Smooth muscle cell of the brain vasculature (primary cell): Measurements from ENCODE around the gene KRTAP13-3.

Experiments used
- DNase-seq: peaks from one replicate; pipeline ENCODE4 v3.0.0-alpha.2; 2012; ENCODE audit warnings: low read depth, low spot score

KRTAP13-3 gene, protein sequence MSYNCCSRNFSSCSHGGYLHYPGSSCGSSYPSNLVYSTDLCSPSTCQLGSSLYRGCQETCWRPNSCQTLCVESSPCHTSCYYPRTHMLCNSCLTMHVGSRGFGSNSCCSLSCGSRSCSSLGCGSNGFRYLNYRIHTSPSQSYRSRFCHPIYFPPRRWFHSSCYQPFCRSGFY

DNA sequence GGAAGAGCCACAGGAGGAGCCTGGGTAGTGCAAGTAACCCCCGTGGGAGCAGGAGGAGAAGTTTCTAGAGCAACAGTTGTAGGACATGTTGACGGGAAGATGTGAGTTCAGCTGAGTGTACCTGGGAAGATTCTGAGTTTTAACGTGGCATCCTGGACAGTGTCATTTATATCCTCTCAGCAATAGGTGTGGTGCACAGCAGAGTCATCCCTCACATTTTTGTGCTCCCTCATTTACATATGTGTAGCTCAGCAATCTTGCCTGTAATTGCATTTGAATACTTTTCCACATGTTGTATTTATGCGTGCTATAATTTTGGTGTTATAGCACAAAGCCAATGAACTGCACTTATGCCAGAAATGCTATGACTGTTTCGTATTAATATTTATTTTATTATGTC, at the start of gene KRTAP13-3:
Gene KRTAP13-3 (minus strand): TSS at position 101 of the 400 bp plus-strand sequence. CDS start 14 bp downstream, at position 87.
- DNase-seq = no peak

DNA sequence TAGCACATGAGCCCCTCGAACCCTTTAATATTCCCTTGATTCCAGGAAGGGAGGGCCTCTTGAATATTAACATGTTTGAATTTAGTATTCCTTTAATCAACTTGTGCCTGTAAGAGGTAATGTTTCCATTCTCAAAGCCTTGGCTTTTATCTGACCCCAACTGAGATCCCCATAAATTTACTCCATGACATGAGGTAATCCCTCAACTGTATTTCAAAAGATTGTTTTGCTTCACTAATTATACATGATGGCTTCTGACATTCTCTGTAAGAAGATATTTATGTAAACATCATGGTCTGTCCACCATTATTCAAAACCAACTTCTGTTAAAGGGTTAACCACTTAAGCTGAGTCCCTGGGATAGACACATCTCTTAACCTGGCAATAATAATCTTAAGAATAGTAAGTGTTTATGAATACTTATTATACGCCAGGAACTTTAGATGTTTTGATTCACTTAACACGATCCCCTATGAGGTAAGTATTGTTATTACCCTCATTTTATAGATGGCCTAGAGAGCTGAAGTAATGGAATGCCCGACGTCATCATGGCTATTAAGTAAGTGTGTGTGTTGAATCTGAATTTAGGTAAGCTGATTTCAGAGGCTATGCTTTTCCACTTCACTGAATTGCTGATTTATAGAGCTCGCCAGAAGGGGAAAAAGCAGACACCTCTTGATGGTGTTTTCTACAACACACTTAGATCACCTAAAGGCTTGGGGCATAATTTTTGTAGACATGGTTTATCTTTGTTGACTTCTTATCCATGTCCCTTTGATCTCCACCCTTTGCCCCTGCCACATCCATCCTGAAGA, 43.4 kb upstream of the KRTAP13-3 start:
- no peak for DNase-seq

DNA sequence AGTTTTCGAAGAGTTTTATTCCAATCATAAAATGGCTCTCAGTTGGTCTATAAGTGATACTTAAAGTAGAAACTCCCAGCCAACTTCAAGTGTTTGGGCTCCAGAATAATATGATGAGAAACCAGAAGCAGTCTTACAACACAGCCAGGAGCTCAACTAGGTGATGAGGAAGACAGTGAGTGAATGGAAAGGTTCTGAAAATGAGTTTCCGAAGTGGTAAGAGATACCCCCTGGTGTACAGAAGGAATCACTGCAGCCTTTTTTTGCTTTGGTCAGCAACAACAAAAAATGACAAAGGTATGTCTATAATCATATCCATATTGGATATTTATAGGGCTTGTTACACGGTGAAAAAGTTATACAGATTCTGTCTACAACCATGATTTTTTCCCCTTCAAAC, 38.0 kb upstream of the KRTAP13-3 start:
- no peak for DNase-seq

DNA sequence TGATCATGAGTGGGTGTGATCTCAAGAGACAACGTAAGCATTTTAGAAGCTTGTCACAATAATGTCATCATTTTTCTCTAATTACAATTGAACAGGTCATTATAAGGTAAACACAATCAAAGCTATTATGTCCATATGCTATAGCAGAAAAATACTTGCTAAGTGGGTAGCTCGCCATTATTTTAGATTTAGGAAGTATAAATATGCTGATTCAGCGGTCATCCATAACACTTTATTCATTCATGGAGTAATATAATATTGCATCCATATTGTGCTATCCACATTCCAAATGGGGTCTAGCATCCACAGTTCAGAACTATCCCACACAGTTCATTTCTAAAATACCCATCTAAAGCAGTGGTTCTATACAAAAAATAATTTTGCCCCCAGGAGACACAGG, 22.8 kb upstream of the KRTAP13-3 start:
- no peak for DNase-seq

DNA sequence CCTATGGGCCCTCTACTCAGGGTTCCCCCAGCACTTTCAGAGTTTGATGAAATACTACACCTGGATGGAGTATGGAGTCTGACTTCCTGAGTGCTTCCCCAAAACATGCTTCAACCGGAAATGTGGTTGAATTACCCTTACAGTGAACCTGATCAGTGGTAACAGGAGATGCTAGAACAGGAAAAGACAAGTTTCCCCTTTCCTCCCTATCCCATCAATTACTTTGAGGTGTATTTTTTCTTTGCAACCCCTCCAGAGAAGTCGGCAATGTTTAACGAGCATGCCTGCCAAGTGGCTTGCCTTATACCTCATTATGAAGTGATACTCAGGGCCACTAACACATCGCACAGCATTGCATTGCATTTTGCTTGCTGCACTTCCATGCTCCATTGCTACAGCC, 21.3 kb upstream of the KRTAP13-3 start:
- DNase-seq = no peak

DNA sequence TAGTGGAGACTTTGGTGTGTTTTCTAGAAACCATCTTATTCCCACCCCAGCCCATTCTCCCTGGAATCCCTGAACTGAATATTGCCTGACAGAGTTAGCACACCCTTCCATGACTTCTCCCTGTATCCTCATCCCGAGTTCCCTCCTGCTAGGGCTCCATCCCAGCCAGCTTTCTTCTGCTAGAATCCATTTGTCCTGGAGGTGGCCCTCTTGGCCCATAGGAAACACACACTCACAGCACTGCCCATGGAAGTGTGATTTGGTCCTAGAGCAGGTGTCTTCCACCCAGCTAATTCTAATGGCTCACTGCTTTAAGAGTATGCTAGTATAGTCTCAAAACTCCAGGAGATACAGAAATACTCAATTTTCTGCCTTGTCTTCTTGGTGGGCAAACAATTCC, 18.5 kb upstream of the KRTAP13-3 start:
- DNase-seq = no peak

DNA sequence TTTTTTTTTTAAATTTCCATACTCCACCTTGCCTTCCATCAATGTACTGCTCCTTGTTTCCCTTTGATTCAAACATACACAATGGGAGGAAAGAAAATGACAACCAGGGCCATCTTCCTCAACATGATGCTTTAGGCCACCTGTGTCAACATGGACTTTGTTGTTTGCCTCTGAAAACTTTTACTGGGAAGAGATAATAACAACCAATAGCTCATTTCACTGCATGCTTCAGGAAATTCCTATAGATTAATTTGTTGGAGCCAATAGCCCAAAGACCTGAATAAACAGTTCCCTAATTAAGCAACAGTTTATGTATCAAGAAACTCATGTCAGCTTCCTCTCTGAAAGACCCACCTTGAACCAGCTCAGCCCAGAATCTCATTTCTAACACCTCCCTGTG, 17.5 kb upstream of the KRTAP13-3 start:
- DNase-seq = no peak

DNA sequence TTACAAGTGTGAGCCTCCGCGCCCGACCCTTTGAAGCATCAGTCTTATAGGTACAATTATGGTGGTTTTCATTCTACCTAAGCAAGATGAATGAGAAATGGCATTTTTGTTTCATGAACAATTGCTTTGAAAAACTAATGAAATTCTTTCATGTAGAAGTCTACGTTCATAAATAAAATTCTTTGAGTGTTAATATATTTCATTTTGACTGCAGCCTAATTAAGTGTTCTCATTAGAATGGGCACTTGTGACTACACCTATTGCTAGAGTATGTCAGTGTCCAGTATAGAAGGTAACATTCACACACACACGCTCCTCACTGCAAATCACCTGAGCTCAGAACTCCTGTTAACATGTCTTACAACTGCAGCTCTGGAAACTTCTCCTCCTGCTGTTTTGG, 14.2 kb upstream of the KRTAP13-3 start, which contains the start of gene KRTAP15-1:
Gene KRTAP15-1 (plus strand): TSS at position 301 of the 400 bp plus-strand sequence. CDS start 53 bp downstream, at position 354.
- DNase-seq = no peak

DNA sequence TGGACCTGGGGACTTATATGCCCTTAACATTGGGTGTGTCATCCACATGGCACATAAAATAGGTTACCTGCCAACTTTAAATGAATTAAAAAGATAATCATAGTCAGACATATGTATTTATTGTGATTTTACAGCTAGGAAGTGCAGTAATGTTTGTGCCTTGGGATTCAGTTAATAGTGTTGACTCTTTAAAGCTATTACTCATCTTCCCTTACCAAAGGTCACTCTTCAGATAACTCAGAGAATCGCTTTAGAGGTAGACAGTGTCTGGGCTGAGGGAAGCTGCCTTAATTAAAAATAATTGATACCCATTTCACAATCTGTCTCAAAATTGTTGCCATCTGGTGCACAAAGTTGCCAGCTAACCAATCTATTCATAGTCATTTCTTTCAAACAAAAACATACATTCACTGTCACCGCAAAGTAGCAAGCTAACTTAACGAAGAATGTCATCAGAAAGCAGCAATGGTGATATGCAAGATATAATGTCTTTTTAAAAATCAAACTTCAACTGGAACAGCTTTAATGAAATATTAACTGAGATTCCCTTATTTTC, 11.4 kb upstream of the KRTAP13-3 start:
- DNase-seq = no peak

DNA sequence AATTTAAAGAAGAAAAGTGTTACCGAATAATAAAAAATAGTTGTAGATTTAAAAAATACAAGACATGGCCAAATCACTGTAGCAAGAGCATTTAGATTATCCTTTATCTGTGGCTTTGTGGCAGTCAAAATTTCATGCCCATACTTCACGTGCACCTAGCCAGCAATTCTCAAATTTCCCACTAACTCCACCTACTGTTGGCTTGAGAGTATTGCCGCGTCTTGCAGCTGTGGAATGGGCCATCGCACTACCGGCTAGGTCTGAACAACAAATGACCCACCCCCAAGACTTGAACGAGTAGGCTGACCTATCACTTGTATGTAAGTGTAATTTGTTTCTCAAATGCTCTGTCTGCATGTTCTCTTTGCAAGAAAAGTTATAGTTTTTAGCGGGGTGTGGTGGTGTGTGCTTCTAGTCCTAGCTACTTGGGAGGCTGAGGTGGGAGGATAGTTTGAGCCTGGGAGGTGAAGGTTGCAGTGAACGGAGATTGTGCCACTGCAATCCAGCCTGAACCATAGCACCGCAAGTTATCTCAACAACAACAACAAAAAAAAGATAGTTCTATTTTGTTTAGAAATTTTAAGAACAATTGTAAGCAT, 8.4 kb upstream of the KRTAP13-3 start:
- DNase-seq = no peak

DNA sequence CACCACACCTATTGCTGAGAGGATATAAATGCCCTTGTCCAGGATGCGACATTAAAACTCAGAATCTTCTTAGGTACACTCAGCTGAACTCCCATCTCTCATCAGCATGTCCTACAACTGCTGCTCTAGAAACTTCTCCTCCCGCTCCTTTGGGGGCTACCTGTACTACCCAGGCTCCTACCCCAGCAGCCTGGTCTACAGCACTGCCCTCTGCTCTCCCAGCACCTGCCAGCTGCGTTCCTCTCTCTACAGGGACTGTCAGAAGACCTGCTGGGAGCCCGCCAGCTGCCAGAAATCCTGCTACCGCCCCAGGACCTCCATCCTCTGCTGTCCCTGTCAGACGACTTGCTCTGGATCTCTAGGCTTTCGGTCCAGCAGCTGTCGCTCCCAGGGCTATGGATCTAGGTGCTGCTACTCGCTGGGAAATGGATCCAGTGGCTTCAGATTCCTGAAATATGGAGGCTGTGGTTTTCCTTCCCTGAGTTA, 4.5 kb upstream of the KRTAP13-3 start, which contains the start of gene KRTAP13-4:
Gene KRTAP13-4 (plus strand): TSS at position 51 of the 486 bp plus-strand sequence. CDS start 56 bp downstream, at position 107.
- no peak for DNase-seq

DNA sequence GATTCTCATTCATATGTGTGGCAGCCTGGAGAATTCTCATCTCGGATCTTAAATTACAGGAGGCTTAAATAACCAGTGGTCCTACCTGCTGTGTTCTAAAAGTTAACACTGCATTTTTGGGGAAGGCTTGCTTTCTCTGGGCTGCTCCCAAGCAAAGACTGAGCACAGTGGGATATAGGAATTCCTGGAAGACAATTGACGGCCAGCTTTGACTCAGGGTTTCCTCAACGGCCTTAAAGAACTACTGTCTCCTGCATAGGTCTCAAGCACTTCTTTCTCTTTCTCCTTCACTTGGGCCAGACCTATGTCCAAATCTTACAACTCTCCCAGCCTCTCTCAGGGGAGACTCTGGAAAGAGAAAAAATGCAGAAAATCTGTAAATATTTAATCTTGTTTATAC, 1.0 kb upstream of the KRTAP13-3 start:
- DNase-seq = no peak

DNA sequence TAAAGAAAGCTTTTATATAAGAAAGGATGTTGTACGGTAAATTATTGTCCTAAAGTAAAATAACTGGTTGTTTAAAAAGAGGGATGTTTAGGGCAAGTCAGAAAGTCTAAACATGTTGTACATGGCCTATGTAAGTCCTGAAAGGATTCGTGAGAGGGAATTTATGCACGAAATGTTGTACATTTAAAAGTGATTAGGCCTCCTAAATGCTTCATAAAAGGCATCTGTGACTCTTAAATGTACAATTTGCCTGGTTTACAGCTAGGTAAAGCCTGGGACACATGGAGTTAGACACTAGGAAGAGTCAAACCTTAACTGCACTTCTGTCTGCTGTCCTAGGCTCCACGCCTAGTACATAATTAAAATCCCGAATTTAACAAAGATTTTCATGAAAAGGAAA, 9.7 kb downstream of the KRTAP13-3 start:
- no peak for DNase-seq

DNA sequence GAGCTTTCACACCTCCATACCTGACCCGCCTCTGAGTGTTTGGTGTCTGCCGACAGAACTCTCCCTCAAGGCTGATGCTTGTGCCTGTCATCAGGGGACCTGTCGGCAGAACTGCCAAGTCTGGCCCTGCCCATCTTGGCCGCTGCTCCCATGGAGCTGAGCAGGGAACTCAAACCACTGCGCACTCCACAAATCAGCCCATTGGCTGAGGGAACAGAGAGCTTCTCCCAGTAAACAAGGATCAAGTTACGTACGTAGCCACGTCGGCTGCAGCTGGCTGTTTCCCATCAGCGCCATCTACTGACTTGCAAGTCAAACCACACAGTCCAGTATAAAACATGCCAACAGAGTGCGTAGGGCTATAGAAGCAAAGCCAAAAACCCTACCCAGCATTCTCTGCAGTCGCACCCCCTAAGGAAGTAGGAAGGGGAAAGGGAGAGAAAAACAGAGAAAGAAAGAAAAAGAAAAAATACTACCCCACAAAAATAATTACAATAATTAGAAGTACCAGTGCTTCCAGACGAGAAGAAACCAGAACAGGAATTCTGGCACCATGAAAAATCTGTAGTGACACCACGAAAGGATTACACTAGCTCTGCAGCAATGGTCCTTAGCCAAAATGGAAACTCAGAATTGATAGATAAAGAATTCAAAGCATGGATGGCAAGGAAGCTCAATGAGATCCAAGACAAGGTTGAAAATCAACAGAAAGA, 16.8 kb downstream of the KRTAP13-3 start:
- DNase-seq = no peak

DNA sequence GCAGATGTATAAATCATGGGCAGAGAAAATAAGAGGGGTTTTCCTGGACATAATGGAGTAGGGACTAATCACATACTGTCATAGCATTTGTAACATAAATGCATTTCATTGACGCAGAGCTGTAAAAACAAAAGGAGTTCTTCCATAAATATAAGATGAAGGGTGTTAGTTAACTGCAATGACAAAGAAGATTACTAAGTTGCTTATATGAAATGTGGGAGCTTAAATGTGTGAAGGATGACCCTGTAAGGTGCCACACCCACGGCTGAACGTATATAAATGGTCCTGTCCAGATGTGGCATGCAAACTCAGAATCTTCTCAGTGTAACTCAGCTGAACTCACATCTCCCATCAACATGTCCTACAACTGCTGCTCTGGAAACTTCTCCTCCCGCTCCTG, 30.0 kb downstream of the KRTAP13-3 start, which contains the start of gene KRTAP13-1:
Gene KRTAP13-1 (plus strand): TSS at position 301 of the 400 bp plus-strand sequence. CDS start 56 bp downstream, at position 357.
- no peak for DNase-seq

DNA sequence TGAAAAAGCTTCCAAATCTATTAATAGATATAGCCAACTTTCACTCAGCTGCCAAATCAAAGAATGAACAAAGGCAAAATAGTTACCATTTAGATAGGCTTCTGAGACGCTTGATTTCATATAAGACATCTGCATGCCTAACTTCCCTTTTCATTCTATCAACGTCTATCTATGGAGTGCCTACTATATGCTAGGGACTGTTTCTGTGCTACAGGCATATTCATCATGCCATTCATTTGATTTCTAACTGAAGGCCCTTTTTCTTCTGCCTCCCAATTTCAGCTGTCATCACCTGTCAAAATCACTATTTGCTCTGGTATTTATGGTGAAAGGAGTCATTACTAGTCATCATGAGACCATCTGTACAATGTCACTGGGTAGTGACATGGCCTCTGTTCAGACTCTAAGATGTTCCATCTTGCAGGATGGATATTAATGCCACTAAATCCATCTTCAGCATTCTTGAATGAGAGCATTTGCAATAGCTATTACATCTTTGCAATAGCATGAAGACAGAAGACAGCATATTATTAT, 34.2 kb downstream of the KRTAP13-3 start:
- DNase-seq = no peak

DNA sequence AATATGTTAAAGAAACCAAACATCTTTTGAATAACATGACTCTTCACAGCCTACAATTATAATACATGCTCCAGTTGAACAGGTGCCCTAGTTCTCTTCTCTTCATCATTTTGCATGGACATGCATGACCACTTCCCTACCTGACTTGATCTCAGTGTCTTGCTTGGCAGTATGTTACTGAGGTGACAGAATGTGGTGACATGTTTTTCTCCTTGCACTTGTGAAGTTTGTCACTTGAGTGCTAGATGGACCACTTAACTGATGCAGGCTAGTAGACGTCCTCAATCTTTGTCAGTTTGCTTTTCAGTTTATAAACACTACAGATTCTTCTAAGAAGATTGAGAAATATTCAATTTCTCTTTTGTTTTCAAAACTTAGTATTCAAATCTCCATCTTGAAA, 43.5 kb downstream of the KRTAP13-3 start:
- DNase-seq = no peak
